Esophagus muscularis mucosa (tissue), 4 donors: Measurements from ENCODE around the gene ERCC6L2. TPM values are rescaled to one million over a fixed set of nuclear protein-coding genes. Genes with fewer than 3 reads are reported as not detected.

Source experiments
- DNase-seq: peaks from one replicate; pipeline ENCODE4 v3.0.0-alpha.2; 2017; ENCODE audit errors: extremely low spot score
- H3K27ac ChIP-seq, 4 donors: fragments of 200-600 bp; sonication (generic); replicated peaks in 1 of 4; 1 replicate in 3 of 4; 2 replicates in 1 of 4; pipeline ENCODE4 v1.5.1; 2016 to 2019; ENCODE audit warnings: mild to moderate bottlenecking in 1 of 4
- H3K27me3 ChIP-seq, 4 donors: fragments of 200-600 bp; sonication (generic); one replicate each; pipeline versions ENCODE4 v1.5.1 to v1.6.0; 2016 to 2019
- H3K36me3 ChIP-seq, 4 donors: fragments of 200-600 bp; sonication (generic); one replicate each; pipeline ENCODE4 v1.5.1; 2016 to 2019
- H3K4me1 ChIP-seq, 4 donors: fragments of 200-600 bp; sonication (generic); one replicate each; pipeline ENCODE4 v1.5.1; 2016 to 2019
- H3K4me3 ChIP-seq, 4 donors: fragments of 200-600 bp; sonication (generic); 1 replicate in 2 of 4; 2 replicates in 2 of 4; pipeline ENCODE4 v1.5.1; 2016 to 2019; ENCODE audit warnings: mild to moderate bottlenecking in 4 of 4, moderate library complexity in 1 of 4
- H3K9me3 ChIP-seq, 4 donors: fragments of 200-600 bp; sonication (generic); 1 replicate in 3 of 4; 2 replicates in 1 of 4; pipeline ENCODE4 v1.5.1; 2016 to 2019
- CTCF ChIP-seq, 3 experiments: fragments of 200-600 bp in 2 of 3; fragments of 450-650 bp in 1 of 3; sonication (generic) in 2 of 3; IDR thresholded peaks; one replicate each; pipeline ENCODE4 v1.5.1; 2017 to 2019; ENCODE audit warnings: antibody characterized with exemption in 3 of 3, mild to moderate bottlenecking in 2 of 3, moderate library complexity in 1 of 3
- EP300 ChIP-seq: sonication (generic); formaldehyde crosslinking; IDR thresholded peaks from one replicate; pipeline ENCODE4 v1.6.1; 2017; ENCODE audit warnings: antibody characterized with exemption
- POLR2A ChIP-seq: fragments of 450-650 bp; IDR thresholded peaks from one replicate; pipeline ENCODE4 v1.6.1; 2017; ENCODE audit warnings: antibody characterized with exemption, moderate library complexity, mild to moderate bottlenecking, low read depth
- POLR2AphosphoS5 ChIP-seq, 2 donors: sonication (generic); formaldehyde crosslinking; IDR thresholded peaks; one replicate each; pipeline ENCODE4 v1.6.1; 2017; ENCODE audit warnings: antibody characterized with exemption in 2 of 2
- WGBS: methylation state at CpG from one replicate; pipeline ENCODE4 v1.1.5; 2018; 5-methylcytosine and 5-hydroxymethylcytosine counted together
- intact Hi-C: fragments of 100-400 bp; cut with DNase I; formaldehyde crosslinking; loops from one replicate; pipeline ENCODE4 v1.15.1; 2023
- total RNA-seq, 4 donors: library from RNA; depleted of rRNA; stranded (reverse); fragments of >200 nt; gene quantifications; one replicate each; pipeline versions ENCODE4 v1.1.0 to v1.2.1, GENCODE V29; 2016

ERCC6L2 gene
- total RNA-seq, 4 donors from 2014 or later = 78.1 to 96.4 (median 86.5) TPM

DNA sequence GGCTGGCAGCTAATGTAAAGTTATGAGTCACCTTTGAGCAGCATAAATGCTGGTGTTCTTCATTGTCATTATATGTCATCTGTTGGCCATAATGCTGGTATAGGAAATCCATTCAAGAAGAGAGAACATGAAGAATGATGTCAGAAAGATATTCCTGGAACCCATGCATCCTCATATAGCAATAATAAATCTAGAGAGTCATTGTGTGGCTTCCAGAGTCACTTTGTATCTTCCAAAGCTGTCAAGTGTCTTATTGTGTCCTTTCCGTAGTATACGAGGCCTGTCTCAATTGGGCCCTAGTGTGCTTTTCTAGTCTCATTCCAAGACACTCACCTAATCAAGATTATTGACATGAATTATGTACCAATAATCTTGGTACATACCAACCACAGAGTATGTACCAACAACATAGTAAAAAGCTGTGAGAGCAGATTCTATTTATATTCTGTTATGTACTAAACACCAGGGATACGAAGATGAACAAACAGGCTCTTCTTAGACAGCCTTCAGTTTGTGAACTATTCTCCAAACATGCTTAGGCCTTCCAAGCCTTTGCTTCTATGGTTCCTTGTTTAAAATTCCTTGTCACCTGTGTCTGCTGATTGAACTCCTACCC lies 110.1 kb downstream of the ERCC6L2 start:
- intact Hi-C loops = no loop called here
- Histone ChIP-seq H3K36me3 (peaks cover 0 to 27% (median under 1%) of the 10 kb centered on the region in 4 donors), H3K27ac (no peak overlapping the region), H3K27me3 (no peaks in the 10 kb centered on the region), H3K9me3 (no peaks in the 10 kb centered on the region), H3K4me1 (no peaks in the 10 kb centered on the region), H3K4me3 (no peak overlapping the region)
- no peak for DNase-seq
- TF ChIP-seq CTCF (IDR thresholded peaks at IDR 0.05) (no peak), POLR2AphosphoS5 (IDR thresholded peaks at IDR 0.05) (no peak), POLR2A (no peak), EP300 (no peak)
- WGBS = 95% methylated on average over 3 of the region's 3 CpGs

- H3K27ac ChIP-seq = no peak overlapping the region
- no peaks in the 10 kb centered on the region for H3K4me1 ChIP-seq
- H3K36me3 ChIP-seq = peaks cover 0 to 35% (median 0%) of the 10 kb centered on the region in 4 donors
- no peak for DNase-seq
- no peaks in the 10 kb centered on the region for H3K9me3 ChIP-seq
- H3K27me3 ChIP-seq = no peaks in the 10 kb centered on the region
- TF ChIP-seq CTCF (IDR thresholded peaks at IDR 0.05) (no peak), POLR2A (no peak), POLR2AphosphoS5 (IDR thresholded peaks at IDR 0.05) (no peak), EP300 (no peak)
- WGBS = 100% methylated on average over 1 of the region's 1 CpG
- intact Hi-C loops = no loop called here
- H3K4me3 ChIP-seq = no peak overlapping the region
Observed at GRCh38 chr9:95989297-95989696, 113.8 kb downstream of the ERCC6L2 start.

DNA sequence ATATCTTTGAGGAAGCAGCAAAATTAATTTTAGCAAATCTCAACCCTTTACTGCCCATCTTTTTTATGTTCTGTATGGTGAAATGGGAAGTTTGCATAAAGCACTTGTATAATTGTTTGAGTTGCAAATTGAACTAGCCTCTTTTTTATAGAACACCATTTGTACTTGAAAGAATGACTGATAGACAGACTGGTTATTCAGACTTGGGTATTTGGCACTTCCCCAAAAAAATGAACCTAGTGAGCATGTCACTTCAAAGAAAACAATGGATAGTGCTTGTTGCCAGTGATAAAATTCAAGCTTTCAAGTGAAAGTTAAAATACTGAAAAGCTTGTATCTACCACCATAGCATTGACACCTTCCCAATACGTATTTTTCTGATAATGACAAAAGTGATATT lies 115.8 kb downstream of the ERCC6L2 start:
- TF ChIP-seq CTCF (IDR thresholded peaks at IDR 0.05) (no peak), POLR2A (no peak), POLR2AphosphoS5 (IDR thresholded peaks at IDR 0.05) (no peak), EP300 (no peak)
- intact Hi-C loops = no loop called here
- no peak overlapping the region for H3K27ac ChIP-seq
- H3K9me3 ChIP-seq = no peaks in the 10 kb centered on the region
- WGBS = 100% methylated on average over 1 of the region's 1 CpG
- H3K36me3 ChIP-seq = peaks cover 0 to 34% (median 1%) of the 10 kb centered on the region in 4 donors
- no peak overlapping the region for H3K4me3 ChIP-seq
- no peaks in the 10 kb centered on the region for H3K27me3 ChIP-seq
- H3K4me1 ChIP-seq = no peaks in the 10 kb centered on the region
- no peak for DNase-seq

DNA sequence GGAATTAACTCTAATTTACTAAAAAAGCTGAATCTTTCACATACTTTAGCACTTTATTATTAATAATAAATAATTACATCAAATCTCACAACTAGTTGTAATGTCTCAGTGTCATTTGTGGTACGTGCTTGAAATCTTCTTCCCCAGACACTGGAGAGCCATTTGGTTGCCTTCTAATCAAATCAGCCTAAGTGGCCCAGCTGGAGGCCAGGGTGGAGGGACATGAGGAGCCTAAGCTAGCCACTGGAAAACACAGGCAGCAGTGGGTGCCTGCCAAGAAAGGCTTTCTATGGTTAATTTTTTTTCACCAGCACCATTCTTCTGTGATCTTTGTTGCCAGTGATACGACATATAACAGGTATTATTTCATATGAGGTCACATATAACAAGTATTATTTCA lies 117.0 kb downstream of the ERCC6L2 start:
- Histone ChIP-seq H3K27me3 (no peaks in the 10 kb centered on the region), H3K9me3 (no peaks in the 10 kb centered on the region), H3K4me3 (no peak overlapping the region), H3K36me3 (peaks cover 0 to 29% (median 7%) of the 10 kb centered on the region in 4 donors), H3K4me1 (no peaks in the 10 kb centered on the region), H3K27ac (no peak overlapping the region)
- no peak for TF ChIP-seq EP300
- no peak for TF ChIP-seq POLR2AphosphoS5 (IDR thresholded peaks at IDR 0.05)
- no peak for TF ChIP-seq CTCF (IDR thresholded peaks at IDR 0.05)
- TF ChIP-seq POLR2A = no peak
- WGBS = 98% methylated on average over 2 of the region's 2 CpGs
- DNase-seq = no peak
- intact Hi-C loops = no loop called here

DNA sequence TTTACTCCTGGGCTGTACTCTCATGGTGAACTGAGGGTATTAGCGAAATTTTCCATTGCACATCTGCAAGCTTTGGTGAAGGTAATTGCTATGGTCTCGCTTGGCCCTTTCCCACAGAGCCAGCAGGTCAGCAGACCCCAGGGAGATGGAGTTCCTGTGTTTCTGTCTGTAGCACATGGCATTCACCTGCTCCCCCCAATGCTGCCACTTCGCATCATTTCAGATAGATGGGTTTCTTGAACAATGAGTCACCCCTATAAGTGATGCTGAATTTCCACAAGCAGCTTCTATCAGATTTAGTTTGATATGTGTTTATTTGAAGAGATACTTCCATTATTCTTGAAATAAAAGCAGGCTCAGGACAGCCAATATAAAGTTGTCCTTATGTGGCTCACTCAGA lies 117.8 kb downstream of the ERCC6L2 start:
- no peak for DNase-seq
- Histone ChIP-seq H3K27ac (no peak overlapping the region), H3K4me3 (no peak overlapping the region), H3K9me3 (no peaks in the 10 kb centered on the region), H3K36me3 (peaks cover 0 to 26% (median 8%) of the 10 kb centered on the region in 4 donors), H3K4me1 (no peaks in the 10 kb centered on the region), H3K27me3 (no peaks in the 10 kb centered on the region)
- TF ChIP-seq POLR2A (no peak), POLR2AphosphoS5 (IDR thresholded peaks at IDR 0.05) (no peak), CTCF (IDR thresholded peaks at IDR 0.05) (no peak), EP300 (no peak)
- 100% methylated on average over 3 of the region's 3 CpGs for WGBS
- intact Hi-C loops = no loop called here
